ENCODE measurements around the gene NMT1. TPM values are rescaled to one million over a fixed set of nuclear protein-coding genes. Genes with fewer than 3 reads are reported as not detected.

Gene NMT1
- polyA plus RNA-seq, 4 donors, result 38.9 to 131 (median 72.0) TPM

Other genes starting within 250 kb of the NMT1 start
- 1 to 10 TPM in 2 of 4 donors, not detected in 2; 3.2 to 4.7 TPM for gene GJC1, start 231.0 kb upstream of the NMT1 start, polyA plus RNA-seq
- 1 to 10 TPM in 3 of 4 donors, not detected in 1; 1.2 to 6.5 (median 1.5) TPM for gene HIGD1B, start 213.4 kb upstream of the NMT1 start, polyA plus RNA-seq
- 10 to 100 TPM; 19.9 to 71.2 (median 33.8) TPM for gene EFTUD2, start 161.9 kb upstream of the NMT1 start, polyA plus RNA-seq
- 1 to 10 TPM in 1 of 4 donors, under 1 TPM in 2, not detected in 1; 0.32 to 1.3 (median 0.45) TPM for gene GFAP, start 145.8 kb upstream of the NMT1 start, polyA plus RNA-seq
- 1 to 10 TPM in 2 of 4 donors, under 1 TPM in 2; 0.27 to 9.5 (median 3.8) TPM for gene KIF18B, start 113.5 kb upstream of the NMT1 start, polyA plus RNA-seq
- gene C1QL1, start 93.0 kb upstream of the NMT1 start, polyA plus RNA-seq, result 1 to 10 TPM in 3 of 4 donors, not detected in 1; 1.3 to 5.4 (median 2.6) TPM
- gene DCAKD, start 9.7 kb upstream of the NMT1 start, polyA plus RNA-seq, result 10 to 100 TPM in 2 of 4 donors, 1 to 10 TPM in 2; 4.2 to 22.5 (median 11.4) TPM
- gene PLCD3, start 71.2 kb downstream of the NMT1 start, polyA plus RNA-seq, result 10 to 100 TPM in 3 of 4 donors, 1 to 10 TPM in 1; 7.8 to 23.1 (median 11.2) TPM
- gene ACBD4, start 74.4 kb downstream of the NMT1 start, polyA plus RNA-seq, result 100 to 1,000 TPM in 2 of 4 donors, 10 to 100 TPM in 2; 18.1 to 184 (median 93.2) TPM
- 10 to 100 TPM; 17.5 to 51.7 (median 42.4) TPM for gene HEXIM1, start 87.2 kb downstream of the NMT1 start, polyA plus RNA-seq
- 10 to 100 TPM; 11.2 to 13.3 (median 12.1) TPM for gene HEXIM2, start 100.6 kb downstream of the NMT1 start, polyA plus RNA-seq
- 10 to 100 TPM in 1 of 4 donors, 1 to 10 TPM in 3; 3.1 to 15.4 (median 6.9) TPM for gene FMNL1, start 160.6 kb downstream of the NMT1 start, polyA plus RNA-seq
- gene SPATA32, start 200.8 kb downstream of the NMT1 start, polyA plus RNA-seq, result under 1 TPM in 2 of 4 donors, not detected in 2; 0.04 to 0.32 TPM